Inferior parietal cortex (tissue), 1 donor: ENCODE results near the gene SYNDIG1.

Experiments
- DNase-seq: peaks from one replicate; pipeline ENCODE4 v3.0.0-alpha.2; 2016; ENCODE audit errors: extremely low spot score

The SYNDIG1 gene

GRCh38 chr20:24448170-24448569 lies 21.3 kb upstream of the SYNDIG1 start:
- no peak for DNase-seq

DNA sequence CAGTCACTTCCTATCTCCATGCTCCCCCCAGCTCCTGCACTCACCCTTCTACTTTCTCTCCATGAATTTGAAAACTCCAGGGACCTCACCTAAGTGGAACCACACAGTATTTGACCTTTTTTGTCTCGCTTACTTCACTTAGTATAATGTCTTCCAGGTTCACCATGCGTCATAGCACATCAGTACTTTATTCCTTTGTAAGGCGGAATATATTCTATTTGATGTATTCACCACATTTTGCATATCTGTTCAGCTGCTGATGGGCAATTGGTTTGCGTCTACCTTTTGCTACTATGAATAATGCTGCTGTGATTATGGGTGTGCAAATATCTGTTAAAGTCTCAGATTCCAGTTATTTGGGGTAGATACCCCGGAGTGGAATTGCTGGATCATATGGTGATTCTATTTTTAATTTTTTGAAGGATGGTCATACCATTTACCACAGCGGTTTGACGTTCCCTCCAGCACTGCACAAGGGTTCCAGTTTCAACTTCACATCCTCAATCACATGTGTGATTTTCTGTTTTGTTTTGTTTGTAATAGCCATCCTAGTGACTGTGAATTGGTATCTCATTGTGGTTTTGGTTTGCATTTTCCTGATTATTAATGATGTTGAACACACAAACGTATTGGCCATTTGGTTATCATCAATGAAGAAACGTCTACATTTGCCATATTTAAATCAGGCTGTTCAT lies 20.3 kb upstream of the SYNDIG1 start:
- DNase-seq, result no peak

DNA sequence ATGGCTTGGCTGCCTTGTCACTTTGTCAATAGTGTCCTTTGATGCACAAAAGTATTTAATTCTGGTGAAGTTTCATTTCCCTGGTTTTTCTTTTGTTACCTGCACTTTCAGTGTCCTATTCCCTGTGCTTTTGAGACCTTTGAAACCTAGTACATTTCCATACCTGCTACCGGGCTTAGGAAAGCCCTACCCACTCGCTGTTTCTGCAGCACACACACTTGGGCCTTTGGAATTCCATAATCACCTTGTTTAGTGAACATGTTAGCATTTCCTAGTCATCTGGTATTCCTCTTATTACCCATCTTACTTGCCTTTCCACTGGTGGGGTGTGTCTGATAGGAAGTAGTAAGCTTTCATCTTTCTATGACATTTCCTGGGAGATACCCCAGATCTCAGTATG lies 19.3 kb upstream of the SYNDIG1 start:
- no peak for DNase-seq

GRCh38 chr20:24450624-24451376 lies 18.6 kb upstream of the SYNDIG1 start:
- no peak for DNase-seq

DNA sequence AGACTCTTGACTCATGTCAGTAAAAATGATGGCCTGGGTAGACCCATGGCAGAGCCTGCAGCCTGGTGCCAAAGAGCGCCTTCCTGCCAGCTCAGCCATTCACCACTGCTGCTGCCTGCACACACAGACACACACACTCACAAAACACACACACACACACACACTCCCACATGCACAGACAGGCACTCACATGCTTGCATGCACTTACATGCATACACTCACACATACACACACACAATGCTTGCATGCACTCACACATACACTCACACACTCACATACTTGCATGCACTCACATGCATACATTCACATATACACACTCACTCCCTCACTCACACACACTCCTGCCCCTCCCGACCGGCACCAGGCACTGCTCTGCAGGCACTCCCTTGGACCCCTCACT lies 18.0 kb upstream of the SYNDIG1 start:
- no peak for DNase-seq

GRCh38 chr20:24452016-24452415 lies 17.4 kb upstream of the SYNDIG1 start:
- DNase-seq, result no peak

- no peak for DNase-seq
These were observed 16.8 kb upstream of the SYNDIG1 start for GRCh38 chr20:24452498-24453127.

DNA sequence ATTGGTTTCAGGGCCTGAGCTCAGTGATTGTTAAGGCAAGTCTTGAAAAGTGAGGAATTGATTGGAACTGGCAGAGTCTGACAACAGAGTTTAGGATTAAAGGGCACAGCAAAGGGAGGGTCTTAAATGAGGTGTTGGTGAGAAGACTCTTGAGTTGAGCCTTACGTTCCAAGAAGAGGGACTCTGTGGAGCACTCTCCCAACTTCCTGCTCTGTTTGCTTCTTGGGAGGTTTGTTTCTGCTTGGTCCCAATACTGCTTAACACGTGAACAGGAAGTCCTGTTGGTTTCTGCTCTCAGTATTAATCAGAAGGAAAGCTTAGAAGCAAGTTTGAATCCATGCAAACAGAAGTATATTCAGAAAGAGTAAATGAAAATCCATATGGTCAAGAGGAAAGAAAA lies 15.6 kb upstream of the SYNDIG1 start:
- DNase-seq, result no peak

- DNase-seq, result no peak
These were observed 14.3 kb upstream of the SYNDIG1 start for GRCh38 chr20:24455081-24455480.

DNA sequence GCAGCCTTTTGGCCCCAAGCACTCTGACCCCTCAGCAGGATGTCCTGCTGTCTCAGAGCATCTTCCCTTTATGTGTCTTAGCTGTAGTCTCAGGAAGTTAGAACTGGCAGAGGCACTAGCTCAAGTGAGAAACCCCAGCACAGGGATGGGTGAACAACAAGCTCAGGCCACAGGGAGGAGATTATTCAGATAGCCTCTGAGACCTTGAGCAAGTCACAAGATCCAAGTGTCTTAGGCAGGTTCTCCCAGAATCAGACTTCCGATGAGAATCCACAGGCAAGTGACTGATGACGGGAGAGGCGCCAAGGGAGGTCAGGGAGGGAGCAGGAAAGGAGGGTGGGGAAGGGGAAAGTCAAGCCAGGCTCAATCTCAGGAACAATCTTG lies 13.0 kb upstream of the SYNDIG1 start:
- DNase-seq, result no peak

- DNase-seq, result no peak
These were observed 11.0 kb upstream of the SYNDIG1 start for GRCh38 chr20:24458436-24458835.

DNA sequence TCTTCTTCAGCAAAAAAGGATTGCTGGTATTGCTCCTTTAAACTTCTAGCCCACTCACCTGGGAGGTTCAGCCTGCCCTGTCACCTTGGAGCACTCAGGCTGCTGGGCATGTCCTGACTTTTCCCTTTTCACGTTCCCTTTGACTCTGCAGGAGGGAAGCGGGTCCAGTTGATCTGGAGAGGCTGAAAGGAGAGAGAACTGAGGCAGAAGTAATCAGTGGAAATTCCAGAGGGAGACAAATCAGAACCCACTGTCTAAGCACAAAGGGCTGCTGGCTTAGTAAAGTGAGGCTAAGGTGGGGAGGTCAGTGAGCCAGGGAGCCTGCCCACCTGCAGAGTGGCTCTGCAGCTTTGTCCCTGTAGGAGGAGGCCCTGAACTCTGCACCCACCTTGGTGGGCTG lies 9.7 kb upstream of the SYNDIG1 start:
- no peak for DNase-seq

DNA sequence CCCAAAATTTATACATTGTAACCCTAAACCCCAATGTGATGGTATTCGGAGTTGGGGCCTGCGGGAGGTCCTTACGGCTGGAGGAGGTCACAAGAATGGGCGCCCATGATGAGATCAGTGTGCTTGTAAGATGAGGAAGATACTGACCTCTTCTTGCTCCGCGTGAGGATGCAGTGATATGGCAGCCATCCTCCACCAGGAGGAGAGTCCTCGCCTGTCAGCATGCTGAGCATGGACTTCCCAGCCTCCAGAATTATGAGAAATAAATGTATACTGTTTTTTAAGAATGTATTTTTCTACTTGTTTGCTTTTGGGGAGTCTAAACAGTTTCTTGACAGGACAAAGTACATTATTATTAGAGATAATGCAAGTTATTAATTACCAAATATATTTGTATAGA lies 8.7 kb upstream of the SYNDIG1 start:
- DNase-seq, result no peak

DNA sequence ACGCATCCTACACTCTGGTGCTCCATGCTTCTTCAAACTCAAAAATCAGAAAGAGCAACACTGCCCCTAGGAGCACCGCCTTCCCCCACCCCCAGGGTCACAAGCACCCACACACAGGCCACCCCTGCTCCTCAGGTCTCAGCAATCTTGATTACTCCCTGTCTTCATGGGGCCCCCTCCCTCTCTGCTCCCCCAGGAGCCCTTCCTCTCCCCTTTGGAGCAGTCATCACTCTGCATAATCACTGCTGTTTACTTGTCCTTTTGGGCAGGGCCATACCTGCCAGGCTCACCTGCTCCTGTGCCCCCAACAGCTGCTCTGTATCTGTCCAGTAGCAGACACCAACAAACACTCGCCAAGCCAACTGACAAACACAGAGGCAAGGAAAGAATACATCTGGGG lies 7.6 kb upstream of the SYNDIG1 start:
- DNase-seq, result no peak

DNA sequence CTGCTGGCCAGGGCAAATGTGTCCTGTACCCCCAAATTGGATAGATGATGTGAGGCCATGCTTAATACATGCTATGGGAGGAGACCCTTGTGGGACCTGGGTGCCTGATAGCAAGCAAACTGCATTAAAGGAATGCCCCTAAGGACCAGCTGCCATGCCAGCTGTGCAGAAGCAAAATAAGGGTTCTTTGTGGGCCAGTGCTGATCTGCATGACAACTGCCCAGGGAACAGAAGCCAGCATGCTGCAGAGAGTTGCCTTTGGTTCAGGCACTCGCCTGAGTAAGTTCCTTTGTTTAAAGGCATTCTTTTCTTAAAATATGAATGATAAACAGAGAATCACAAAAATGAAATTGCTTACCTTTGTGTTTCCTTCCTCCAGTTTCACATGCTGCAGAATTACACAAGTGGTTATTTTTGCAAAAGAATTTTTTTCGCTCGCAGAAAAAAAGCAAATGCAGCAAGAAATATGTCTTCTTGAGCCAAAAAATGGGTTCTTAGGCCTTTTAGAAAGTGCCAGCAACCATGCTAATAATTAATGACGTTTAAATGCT lies 6.9 kb upstream of the SYNDIG1 start:
- peak; percentile 68 for DNase-seq

GRCh38 chr20:24465159-24465558 lies 4.3 kb upstream of the SYNDIG1 start:
- no peak for DNase-seq

DNA sequence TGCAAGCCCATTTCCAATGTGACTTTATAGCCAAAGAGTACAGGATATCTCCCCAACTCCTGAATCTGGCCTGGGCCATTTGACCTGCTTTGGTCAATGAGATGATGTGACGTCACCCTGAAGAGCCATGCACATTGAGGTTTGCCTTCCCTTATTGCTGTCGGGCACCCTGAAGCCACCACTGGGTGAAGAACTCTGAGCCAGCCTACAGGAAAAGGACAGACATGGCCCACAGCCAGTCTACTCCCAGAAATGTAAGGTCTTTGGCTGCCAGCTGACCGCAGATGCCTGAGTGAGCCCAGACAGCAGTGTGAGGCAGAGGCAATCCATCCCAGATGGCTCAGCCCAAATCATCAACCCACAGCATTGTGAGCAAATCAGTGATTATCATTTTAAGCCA lies 3.7 kb upstream of the SYNDIG1 start:
- DNase-seq, result peak; percentile 63

- DNase-seq, result no peak
These were observed 871 bp upstream of the SYNDIG1 start for GRCh38 chr20:24468401-24469115.

DNA sequence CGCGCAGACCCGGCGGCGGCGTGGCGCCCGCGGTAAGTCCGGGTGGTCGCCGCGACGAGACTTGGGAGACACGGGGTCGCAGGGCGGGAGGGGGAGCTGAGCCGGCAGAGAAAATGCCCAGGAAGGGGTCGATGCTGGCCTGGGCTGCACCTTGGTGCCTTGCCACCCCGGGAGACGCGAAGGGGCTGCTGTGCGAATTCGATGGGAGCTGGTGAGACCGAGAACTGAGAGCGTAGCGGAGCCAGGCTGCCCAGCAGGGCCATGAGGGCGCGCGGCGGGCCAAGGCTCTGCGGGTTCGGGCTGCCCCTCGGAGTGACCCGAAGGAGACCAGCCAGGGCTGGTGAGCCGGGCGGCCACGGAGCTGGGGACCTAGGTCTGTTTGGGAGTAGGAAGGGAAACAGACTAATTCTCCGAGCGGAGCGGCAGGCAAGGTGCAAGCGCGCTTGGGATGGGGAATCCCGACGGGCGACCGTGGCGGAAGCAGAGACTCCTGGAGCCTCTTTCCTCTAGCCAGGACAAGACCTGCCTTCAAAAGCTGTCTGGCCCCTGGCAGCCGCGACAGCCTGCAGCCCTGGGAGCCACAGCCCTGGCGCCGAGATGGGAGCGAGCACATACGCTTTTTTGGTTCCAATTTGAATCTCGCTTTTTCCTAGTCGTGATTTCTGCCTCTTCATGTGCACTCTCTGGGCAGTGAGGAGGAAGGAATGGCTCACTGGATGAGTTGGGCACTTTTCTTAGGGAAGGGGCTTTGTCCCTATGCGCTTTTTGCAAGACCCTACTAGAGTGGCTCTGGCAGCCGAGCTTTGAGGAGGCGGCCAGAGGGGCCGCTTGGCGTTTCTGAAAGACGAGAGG lies 691 bp downstream of the SYNDIG1 start:
- DNase-seq, result peak; percentile 54

DNA sequence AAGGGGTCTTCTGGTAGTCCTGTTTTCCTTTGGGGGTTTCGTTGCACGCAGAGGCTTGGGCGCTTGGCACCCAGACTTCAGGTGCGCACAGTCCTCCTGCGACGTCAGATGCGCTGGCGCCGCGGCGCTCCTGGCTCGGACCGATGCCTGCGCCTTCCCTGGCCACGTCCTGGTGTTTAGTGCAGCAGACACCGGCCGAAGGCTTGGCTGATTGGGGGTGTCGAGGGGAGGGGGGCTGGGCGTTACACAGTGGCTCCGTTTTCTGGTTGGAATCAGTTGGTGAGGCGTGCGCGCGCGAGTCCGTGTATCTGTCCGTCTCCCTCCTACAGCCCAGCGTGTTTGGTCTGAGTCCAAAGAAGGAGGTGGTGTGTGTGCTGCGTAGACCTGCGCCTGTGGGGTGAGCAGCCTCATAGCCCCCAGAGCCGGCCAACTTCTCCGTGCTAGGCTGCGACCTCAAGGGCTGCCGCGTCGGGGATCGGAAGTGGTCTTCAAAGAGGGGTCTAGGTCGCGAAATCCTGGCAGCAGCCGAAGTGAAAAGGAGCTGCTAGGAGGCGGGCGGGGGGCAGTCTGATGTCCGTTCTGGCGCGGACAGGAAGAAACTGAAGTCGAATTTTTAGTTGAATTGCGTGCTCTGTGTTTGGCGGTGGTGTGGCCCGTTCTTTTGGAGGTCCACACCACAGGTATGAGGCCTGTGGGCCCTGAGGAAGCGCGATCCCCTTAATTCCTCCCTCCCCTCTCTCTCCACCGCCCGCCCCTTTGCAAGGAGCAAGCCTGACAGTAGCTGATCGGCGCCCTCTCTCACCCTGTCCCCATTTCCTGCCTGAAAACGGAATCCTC lies 1.5 kb downstream of the SYNDIG1 start:
- no peak for DNase-seq
